GM19099 (cell line): ENCODE data around the gene L3MBTL4.

ENCODE experiments used
- POLR2A ChIP-seq: IDR thresholded peaks from 3 replicates; pipeline ENCODE4 v1.6.1; 2011; ENCODE audit warnings: low read depth; ENCODE audit not compliant: insufficient read length; ENCODE audit errors: extremely low read depth

L3MBTL4 gene

DNA sequence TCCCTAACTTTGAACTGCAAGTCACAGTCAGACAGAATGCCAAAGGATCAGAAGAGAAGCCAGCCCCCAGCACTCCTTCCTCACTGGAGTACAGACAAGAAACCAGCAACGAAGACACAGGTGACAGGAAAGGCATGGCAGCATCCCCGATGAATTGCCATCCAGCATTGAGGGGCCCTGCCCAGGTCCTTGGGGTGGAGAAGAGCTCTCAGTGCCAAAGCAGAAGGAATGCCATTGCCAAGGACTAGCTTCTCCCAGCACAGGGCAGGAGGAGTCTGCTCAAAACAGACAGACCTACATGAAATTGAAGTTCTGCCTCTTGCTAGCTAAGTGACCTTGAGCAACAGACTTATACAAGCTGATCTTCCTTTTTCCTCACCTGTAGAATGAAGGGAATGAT lies 220.1 kb downstream of the L3MBTL4 start:
- TF ChIP-seq POLR2A = no peak

DNA sequence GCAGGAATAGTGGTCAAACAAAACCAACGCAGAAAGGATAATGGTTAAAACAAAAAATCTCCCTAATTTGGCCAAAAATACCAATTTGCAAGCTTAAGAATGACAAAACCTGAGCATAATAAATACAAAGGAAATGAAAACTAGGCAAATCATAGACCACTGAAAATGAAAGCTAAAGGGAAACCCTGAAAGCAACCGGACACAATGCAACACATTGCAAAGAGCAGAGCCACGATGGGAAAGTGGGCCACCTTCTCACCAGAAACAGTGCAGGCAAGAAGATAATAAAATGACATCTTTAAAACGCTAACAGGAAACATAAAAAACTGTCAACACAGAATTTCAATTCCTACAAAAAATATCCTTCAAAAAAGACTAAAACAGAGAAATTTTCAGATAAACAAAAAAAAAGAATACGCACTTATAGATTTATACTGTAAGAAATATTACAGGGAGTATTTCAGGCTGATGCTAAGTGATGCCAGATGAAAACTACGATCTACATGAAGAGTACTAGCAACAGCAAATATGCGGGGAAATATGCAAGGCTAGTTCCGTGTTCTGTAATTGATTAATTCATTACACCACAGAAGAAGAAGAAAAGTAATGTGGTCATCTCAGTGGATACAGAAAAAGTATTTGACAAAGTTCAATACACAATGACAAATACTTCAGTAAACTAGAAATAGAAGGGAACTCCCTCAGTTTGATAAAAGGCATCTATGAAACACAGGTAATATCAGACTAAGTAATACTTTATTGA lies 239.5 kb downstream of the L3MBTL4 start:
- TF ChIP-seq POLR2A = no peak

- no peak for TF ChIP-seq POLR2A
These were observed 244.1 kb downstream of the L3MBTL4 start for GRCh38 chr18:6170604-6171003.

DNA sequence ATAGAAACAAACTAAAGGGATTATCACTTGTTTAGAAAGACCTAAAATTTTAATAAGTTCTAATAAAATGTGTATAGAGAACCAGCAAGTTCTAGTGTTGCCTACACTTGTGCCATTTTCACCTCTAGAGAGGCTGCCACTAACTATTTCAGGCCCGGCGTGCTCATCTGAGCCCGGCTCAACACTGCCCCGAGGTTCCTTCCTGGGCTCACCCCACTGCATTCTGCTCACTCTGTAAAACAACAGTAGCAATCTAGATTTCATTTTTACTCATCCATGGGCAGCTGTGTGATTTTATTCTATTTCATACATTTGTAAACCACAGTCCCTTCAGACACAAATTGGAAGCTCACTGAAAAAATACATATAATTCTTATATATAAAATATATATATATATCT lies 253.2 kb downstream of the L3MBTL4 start:
- TF ChIP-seq POLR2A = no peak

GRCh38 chr18:6159426-6159825 lies 255.3 kb downstream of the L3MBTL4 start:
- no peak for TF ChIP-seq POLR2A

DNA sequence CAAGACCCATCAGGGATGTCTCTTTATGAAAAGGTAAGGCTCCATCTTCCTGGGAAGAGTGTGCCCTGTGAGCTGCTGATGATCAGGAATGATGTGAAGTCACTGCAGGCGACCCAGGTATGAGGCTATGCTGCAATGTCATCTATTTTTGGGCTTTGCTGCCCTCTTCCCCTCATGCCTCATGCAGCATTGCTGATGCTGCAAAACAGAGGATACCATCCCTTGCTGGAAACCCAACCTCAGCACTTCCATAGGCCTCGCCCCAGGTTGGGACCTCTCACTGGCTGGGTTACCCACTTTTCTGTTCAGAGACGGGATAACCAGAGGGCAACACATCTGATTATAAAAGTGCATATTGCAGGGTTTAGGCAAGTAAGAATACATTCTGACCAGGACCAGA lies 255.8 kb downstream of the L3MBTL4 start:
- no peak for TF ChIP-seq POLR2A

DNA sequence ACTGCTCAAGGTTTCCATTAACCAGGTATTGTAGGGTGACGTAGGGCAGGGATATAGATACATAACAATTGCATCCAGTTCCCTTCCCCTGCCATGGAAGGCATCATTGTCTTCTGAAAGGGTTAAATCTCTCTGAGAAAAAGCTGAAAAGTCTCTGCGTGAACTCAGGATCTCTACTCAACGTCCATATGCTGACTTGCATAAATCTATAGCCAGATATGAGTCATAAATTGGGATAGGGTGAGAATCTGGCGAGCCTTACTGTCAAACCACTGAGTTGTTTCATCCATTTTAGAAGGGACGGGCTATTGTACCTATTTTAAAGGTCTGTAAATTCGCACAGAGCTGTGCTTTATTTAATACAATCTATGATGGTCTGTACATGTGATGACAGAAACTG lies 258.3 kb downstream of the L3MBTL4 start:
- no peak for TF ChIP-seq POLR2A

GRCh38 chr18:6155707-6156106 lies 259.0 kb downstream of the L3MBTL4 start:
- TF ChIP-seq POLR2A = no peak

DNA sequence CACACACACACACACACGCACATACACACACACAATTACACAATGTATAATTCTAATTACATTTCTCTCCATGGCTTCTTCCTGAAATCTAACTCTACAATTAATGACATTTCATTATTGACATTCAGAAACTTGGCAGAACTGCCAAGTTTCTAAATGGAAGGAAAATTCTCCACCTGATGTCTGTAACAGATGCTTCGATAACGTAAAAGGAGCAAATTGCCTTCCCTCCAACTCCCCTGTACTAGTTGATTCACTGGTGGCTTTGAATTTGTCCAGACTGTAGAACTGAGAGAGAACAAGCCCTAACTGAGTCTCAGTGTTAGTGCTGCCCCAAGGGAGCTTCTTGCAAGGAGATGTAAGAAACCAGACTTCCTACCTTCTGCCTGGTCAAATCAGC lies 264.3 kb downstream of the L3MBTL4 start:
- no peak for TF ChIP-seq POLR2A

DNA sequence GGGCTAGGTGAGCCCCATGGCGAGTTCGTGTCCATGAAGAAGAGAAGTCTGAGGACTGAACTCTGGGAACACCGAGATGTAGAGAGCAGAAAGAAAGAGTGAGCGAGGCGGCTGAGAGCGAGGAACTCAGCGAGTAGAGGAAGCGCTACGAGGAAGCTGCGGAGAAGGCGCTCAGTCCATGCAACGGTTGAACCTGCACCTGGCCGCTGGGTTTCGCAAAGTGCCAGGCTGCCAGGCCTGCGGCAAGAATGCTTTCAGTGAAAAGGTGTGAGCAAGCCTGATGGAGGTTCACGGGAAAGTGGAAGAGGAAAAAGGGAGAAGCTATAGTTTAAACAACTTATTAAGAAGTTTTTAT lies 268.4 kb downstream of the L3MBTL4 start:
- TF ChIP-seq POLR2A = no peak

GRCh38 chr18:6145645-6146306 lies 268.9 kb downstream of the L3MBTL4 start:
- TF ChIP-seq POLR2A = no peak

- no peak for TF ChIP-seq POLR2A
These were observed 275.7 kb downstream of the L3MBTL4 start for GRCh38 chr18:6139007-6139406.

DNA sequence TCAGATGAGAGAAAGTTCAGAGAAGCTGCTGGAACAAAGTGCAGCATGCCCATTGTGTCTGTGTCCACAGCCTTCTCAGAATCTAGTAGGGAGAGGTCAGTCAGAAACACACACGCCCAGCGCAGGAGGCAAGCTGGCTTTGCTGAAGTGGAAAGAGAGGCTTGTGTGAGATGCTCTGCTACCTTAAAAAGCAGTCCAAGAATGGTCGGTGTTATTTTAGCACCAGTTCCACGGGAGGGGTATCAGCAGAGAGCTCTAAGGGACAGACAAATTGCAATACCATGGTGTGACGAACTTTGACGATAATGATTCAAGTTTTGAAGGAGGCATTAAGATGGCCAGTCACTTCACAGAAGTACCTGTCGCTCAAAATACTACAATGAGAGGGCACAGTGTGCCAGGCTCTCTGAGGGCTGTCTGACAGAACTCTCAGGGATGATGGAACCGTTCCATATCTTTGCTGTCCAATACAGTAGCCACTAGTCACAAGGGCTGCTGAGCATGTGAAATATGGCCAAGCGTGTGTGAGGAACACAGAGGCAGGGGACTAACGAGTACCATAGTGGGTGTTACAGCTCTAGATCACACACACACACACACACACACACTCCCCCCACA lies 281.9 kb downstream of the L3MBTL4 start:
- TF ChIP-seq POLR2A = no peak

- no peak for TF ChIP-seq POLR2A
These were observed 293.9 kb downstream of the L3MBTL4 start for GRCh38 chr18:6120820-6121279.

GRCh38 chr18:6119761-6120160 lies 294.9 kb downstream of the L3MBTL4 start:
- TF ChIP-seq POLR2A = no peak

GRCh38 chr18:6118080-6118479 lies 296.6 kb downstream of the L3MBTL4 start:
- TF ChIP-seq POLR2A = no peak
